A673 (cell line): Measurements from ENCODE around the gene SLC22A7. TPM values are rescaled to one million over a fixed set of nuclear protein-coding genes. Genes with fewer than 3 reads are reported as not detected.

Experiments
- BruUV-seq: library from RNA; stranded (reverse); fragments of 400-500 nt; replicated peaks from 2 replicates; lab custom pipeline; 2021; lab: Mats Ljungman, UMichigan
- CTCF ChIA-PET: fragments of 300-600 bp; sonication (Branson Sonifier 250); formaldehyde crosslinking; loops from one replicate; lab custom pipeline; 2022; ENCODE audit warnings: antibody characterized with exemption; lab: Charles Lee
- POLR2A ChIA-PET: fragments of 300-600 bp; sonication (Branson Sonifier 250); formaldehyde crosslinking; loops from one replicate; lab custom pipeline; 2022; ENCODE audit warnings: antibody characterized with exemption; ENCODE audit not compliant: low non-redundant PET; lab: Charles Lee
- DNase-seq: peaks from one replicate; pipeline ENCODE4 v3.0.0-alpha.2; 2015; ENCODE audit warnings: low spot score
- H3K27ac ChIP-seq: fragments of 200-600 bp; sonication (generic); 2 replicates; pipeline ENCODE4 v1.5.1; 2016; ENCODE audit warnings: mixed run types, low read depth, mild to moderate bottlenecking, mixed read lengths, antibody characterized with exemption, low read length; ENCODE audit not compliant: poor library complexity, severe bottlenecking
- H3K27me3 ChIP-seq: fragments of 200-600 bp; sonication (generic); replicated peaks from 2 replicates; pipeline ENCODE4 v1.6.1; 2017; ENCODE audit warnings: mixed run types, low read depth, mild to moderate bottlenecking, mixed read lengths, antibody characterized with exemption, low read length; ENCODE audit not compliant: insufficient read depth, poor library complexity
- H3K36me3 ChIP-seq: fragments of 200-600 bp; sonication (generic); 2 replicates; pipeline ENCODE4 v1.6.1; 2016; ENCODE audit warnings: mixed run types, mild to moderate bottlenecking, mixed read lengths, antibody characterized with exemption, low read length; ENCODE audit not compliant: insufficient read depth, poor library complexity, severe bottlenecking
- H3K4me1 ChIP-seq: fragments of 200-600 bp; sonication (generic); 2 replicates; pipeline ENCODE4 v1.6.1; 2017; ENCODE audit warnings: mixed run types, mild to moderate bottlenecking, mixed read lengths, antibody characterized with exemption, low read length; ENCODE audit not compliant: insufficient read depth, poor library complexity, severe bottlenecking
- H3K4me3 ChIP-seq: fragments of 200-600 bp; sonication (generic); 2 replicates; pipeline ENCODE4 v1.5.1; 2016; ENCODE audit warnings: low read depth, mixed run types, mild to moderate bottlenecking, mixed read lengths, low read length; ENCODE audit not compliant: poor library complexity, severe bottlenecking
- H3K9me3 ChIP-seq: fragments of 200-600 bp; sonication (generic); 2 replicates; pipeline ENCODE4 v1.6.1; 2016; ENCODE audit warnings: mixed run types, low read depth, mild to moderate bottlenecking, mixed read lengths, antibody characterized with exemption, low read length; ENCODE audit not compliant: poor library complexity, severe bottlenecking
- CTCF ChIP-seq: fragments of 300-800, 200-600 bp; sonication (generic); conservative IDR thresholded peaks from 2 replicates; pipeline ENCODE4 v1.5.1; 2017; ENCODE audit warnings: low read depth, mild to moderate bottlenecking, antibody characterized with exemption, low read length, moderate library complexity, mixed read lengths
- EZH2 ChIP-seq: fragments of 200-600 bp; sonication (generic); IDR thresholded peaks from 2 replicates; pipeline ENCODE4 v1.6.1; 2017; ENCODE audit warnings: borderline replicate concordance, low read depth, mild to moderate bottlenecking, mixed read lengths, antibody characterized with exemption, low read length; ENCODE audit not compliant: poor library complexity, severe bottlenecking
- intact Hi-C: fragments of 100-400 bp; cut with micrococcal nuclease; formaldehyde crosslinking; loops from one replicate; pipeline ENCODE4 v1.10.0; 2022; ENCODE audit not compliant: unreplicated experiment
- total RNA-seq: library from RNA; stranded (reverse); gene quantifications from 2 replicates; pipeline ENCODE4 v1.2.3, GENCODE V29; 2021

Gene SLC22A7
- total RNA-seq, 1 experiment from 2014 or later = not detected

DNA sequence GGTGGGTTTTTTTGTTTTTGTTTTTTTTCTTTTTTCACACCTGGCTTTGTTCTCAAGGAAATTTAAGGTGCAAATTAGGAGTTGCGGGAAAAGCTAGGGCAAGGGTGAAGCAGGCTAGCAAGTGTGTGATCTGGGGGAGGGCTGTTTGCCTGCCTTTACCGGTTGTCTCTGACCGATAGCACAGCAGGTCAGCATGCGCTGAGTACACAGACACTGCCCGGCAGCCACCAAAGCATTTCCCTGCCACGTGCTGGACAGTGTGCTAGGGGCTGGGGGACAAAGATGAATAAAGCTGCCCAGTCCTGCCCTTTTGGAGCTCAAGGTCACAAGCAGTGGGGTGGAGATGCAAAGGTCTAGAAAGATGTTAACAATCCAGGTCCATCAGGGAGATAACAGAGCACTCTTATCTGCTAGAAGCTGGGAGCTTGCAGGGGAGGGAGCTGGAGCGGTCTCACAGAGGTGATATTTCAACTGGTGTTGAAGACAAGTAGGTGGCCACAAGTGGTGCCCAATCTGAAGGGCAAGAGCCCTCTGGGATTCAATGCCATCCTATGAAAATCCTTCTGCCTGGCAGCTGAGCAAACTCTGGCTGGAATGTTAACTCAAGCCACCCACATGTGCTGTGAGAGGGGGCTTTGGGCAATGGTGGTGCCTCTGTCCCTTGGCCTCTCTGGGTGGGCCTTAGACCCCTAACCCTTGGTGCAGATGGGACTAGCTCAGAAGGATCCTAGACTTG lies 30.3 kb upstream of the SLC22A7 start:
- intact Hi-C loops = loop anchor here (10.0 kb wide), 1 partner anchor 237 kb away; no protein-coding TSS in a partner anchor
- POLR2A ChIA-PET = no interaction called here
- no peak overlapping the region for H3K4me3 ChIP-seq
- H3K27me3 ChIP-seq = no peaks in the 10 kb centered on the region
- H3K27ac ChIP-seq = no peak overlapping the region
- no peaks in the 10 kb centered on the region for H3K36me3 ChIP-seq
- no peaks in the 10 kb centered on the region for H3K9me3 ChIP-seq
- CTCF ChIA-PET = no interaction called here
- peaks cover 15% of the 10 kb centered on the region for H3K4me1 ChIP-seq
- BruUV-seq = no TSS peak
- no peak for TF ChIP-seq CTCF
- no peak for TF ChIP-seq EZH2
- DNase-seq = no peak

- Histone ChIP-seq H3K9me3 (no peaks in the 10 kb centered on the region), H3K4me1 (peaks cover 15% of the 10 kb centered on the region), H3K27me3 (no peaks in the 10 kb centered on the region), H3K27ac (no peak overlapping the region), H3K36me3 (no peaks in the 10 kb centered on the region), H3K4me3 (no peak overlapping the region)
- no TSS peak for BruUV-seq
- no peak for TF ChIP-seq EZH2
- no peak for TF ChIP-seq CTCF
- CTCF ChIA-PET = interaction anchor here (0.9 kb wide), 1 partner anchor 39 kb away, joined by 3 read pairs; the partner anchor contains the start of gene DNPH1
- no peak for DNase-seq
- POLR2A ChIA-PET = no interaction called here
- intact Hi-C loops = loop anchor here (10.0 kb wide), 1 partner anchor 236 kb away; no protein-coding TSS in a partner anchor
Measured at GRCh38 chr6:43268355-43268700, 29.7 kb upstream of the SLC22A7 start.

DNA sequence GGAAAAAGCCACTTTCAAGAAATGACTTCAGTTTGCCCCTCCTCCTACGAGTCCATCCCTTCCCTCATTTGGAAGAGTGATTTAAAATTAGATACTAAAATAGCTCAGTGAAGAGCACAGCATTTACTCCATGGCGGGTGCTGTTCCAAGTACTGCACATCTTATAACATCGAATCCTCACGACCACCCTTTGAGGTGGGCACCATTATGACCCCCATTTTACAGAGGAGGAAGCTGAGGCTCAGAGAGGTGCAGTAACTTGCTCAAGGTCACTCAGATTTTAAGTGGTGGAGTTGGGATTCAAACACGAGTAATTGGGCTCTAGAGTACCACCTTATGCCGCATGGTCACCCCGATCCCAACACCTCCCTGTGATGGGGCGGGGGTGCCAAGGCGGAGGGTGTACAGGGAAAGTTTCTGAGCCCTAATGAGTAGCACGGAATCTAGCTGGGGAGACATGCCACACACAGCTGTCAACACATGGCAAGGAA lies 29.2 kb upstream of the SLC22A7 start:
- intact Hi-C loops = loop anchor here (10.0 kb wide), 1 partner anchor 236 kb away; no protein-coding TSS in a partner anchor
- POLR2A ChIA-PET = no interaction called here
- Histone ChIP-seq H3K4me3 (no peak overlapping the region), H3K36me3 (no peaks in the 10 kb centered on the region), H3K9me3 (no peaks in the 10 kb centered on the region), H3K27ac (no peak overlapping the region), H3K27me3 (no peaks in the 10 kb centered on the region), H3K4me1 (peaks cover 15% of the 10 kb centered on the region)
- no TSS peak for BruUV-seq
- CTCF ChIA-PET = interaction anchor here (0.9 kb wide), 1 partner anchor 40 kb away, joined by 3 read pairs; the partner anchor contains the start of gene DNPH1
- no peak for TF ChIP-seq CTCF
- TF ChIP-seq EZH2 = no peak
- no peak for DNase-seq
